Stomach (tissue), 4 donors: Measurements from ENCODE around the gene FMO5.

Experiments used
- CTCF ChIP-seq, 7 experiments: fragments of 450-650 bp in 4 of 7; fragments of 200-600 bp in 3 of 7; sonication (generic) in 3 of 7; IDR thresholded peaks; one replicate each; pipeline ENCODE4 v1.5.1; 2016 to 2019; ENCODE audit warnings: antibody characterized with exemption in 7 of 7, control low read depth in 2 of 7, mild to moderate bottlenecking in 1 of 7
- EP300 ChIP-seq: sonication (generic); formaldehyde crosslinking; IDR thresholded peaks from one replicate; pipeline ENCODE4 v1.6.1; 2017; ENCODE audit warnings: antibody characterized with exemption
- POLR2A ChIP-seq, 4 donors: fragments of 450-650 bp; IDR thresholded peaks; one replicate each; pipeline ENCODE4 v1.6.1; 2016; ENCODE audit warnings: antibody characterized with exemption in 4 of 4, control low read depth in 2 of 4, mild to moderate bottlenecking in 1 of 4, moderate library complexity in 1 of 4
- POLR2AphosphoS5 ChIP-seq, 3 donors: sonication (generic); formaldehyde crosslinking; IDR thresholded peaks; one replicate each; pipeline ENCODE4 v1.6.1; 2016; ENCODE audit warnings: antibody characterized with exemption in 3 of 3

- no peak for TF ChIP-seq CTCF (IDR thresholded peaks at IDR 0.05)
- TF ChIP-seq POLR2A (IDR thresholded peaks at IDR 0.05), result no peak
- no peak for TF ChIP-seq EP300
- peak in 1 of 3 donors; percentile 29 for TF ChIP-seq POLR2AphosphoS5 (IDR thresholded peaks at IDR 0.05)
Measured at GRCh38 chr1:147167365-147167764, 57.8 kb downstream of the FMO5 start.
